COLO668 (cell line): ENCODE measurements around the gene SNED1.

Experiments
- DNase-seq: peaks from one replicate; lab custom pipeline; 2025; ENCODE audit not compliant: unreplicated experiment; lab: John Stamatoyannopoulos, UW

The SNED1 gene

DNA sequence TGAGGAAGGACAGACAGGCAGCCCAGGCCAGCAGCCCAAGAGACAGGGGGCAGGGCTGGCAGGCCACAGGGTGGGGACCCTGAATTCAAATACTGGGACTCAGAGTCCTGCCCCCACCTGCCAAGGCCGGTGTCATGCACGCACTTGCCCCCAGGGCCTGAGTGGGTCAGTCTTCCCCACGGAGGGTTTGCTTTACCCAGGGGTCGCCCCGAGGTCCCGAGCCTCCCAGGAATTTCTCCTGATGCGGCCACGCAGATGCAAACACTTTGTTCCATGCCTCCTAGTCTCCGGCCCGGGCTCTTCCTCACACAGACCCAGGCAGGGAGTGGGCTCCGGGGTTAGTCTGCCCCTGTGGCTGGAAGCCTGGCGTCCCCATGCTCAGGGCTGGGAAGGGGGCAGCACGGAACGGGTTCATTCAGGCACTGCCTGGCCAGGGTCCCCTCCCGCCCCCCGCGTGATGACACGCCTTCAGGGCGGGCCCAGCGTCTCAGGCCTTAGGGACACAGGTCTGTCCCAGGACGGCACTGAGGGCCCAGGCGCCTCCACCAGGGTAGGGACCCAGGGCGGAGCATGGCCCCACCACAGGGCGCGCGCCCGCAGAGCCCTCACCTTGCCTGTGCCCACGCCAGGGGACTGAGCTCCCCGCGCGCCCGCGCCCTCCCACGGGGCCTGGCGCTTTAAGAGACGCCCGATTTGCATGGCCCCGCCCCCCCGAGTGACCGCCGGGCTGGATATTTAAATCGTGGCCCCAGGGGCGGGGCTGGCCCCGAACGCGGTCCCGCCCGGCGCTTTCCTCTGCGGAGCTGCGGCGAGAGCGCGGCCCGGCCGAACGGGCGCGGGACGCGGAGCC lies at the start of gene SNED1:
SNED1 (plus strand) TSS at position 763 of the 850 bp plus-strand sequence. CDS start 220 bp downstream, outside the sequence.
- peak; percentile 85 for DNase-seq

DNA sequence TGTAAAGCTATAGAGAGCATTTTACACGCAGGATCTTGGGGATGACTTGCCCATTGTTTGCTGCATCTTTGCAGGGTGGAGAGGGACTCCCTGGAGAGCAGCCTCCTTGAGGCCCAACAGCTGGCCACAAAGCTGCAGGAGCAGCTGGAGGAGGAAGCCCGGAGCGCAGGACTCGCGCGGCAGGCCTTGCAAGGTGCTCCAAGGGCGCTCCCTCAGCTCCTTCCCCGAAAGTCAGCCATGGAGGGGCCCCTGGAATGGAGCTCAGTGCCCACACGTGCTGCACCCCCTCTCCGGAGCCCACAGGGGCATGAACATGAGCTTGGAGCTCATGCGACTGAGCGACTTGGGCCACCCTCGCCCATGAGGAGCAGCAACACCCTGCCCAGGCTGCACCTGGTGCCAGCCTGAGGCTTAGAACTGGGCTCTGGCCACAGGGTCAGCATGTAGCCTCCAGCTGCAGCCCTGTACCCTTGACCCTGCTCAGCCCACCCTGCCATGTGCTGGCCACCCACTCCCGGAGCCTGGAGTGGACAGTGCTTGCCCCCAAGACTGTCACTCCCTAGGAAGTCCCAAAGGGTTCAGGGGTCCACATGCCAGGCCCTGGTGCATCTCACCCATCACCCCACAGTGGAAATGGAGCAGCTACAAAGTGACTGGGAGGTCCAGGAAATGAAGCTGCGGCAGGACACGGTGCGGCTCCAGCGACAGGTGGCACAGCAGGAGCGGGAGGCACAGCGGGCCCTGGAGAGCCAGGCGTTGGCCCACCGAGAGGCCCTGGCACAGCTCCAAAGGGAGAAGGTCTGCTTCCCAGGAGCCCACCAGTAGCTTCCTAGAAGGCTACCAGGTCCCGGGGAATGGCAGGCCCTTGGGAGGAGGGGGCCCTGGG lies 49.3 kb upstream of the SNED1 start:
- peak; percentile 42 for DNase-seq

DNA sequence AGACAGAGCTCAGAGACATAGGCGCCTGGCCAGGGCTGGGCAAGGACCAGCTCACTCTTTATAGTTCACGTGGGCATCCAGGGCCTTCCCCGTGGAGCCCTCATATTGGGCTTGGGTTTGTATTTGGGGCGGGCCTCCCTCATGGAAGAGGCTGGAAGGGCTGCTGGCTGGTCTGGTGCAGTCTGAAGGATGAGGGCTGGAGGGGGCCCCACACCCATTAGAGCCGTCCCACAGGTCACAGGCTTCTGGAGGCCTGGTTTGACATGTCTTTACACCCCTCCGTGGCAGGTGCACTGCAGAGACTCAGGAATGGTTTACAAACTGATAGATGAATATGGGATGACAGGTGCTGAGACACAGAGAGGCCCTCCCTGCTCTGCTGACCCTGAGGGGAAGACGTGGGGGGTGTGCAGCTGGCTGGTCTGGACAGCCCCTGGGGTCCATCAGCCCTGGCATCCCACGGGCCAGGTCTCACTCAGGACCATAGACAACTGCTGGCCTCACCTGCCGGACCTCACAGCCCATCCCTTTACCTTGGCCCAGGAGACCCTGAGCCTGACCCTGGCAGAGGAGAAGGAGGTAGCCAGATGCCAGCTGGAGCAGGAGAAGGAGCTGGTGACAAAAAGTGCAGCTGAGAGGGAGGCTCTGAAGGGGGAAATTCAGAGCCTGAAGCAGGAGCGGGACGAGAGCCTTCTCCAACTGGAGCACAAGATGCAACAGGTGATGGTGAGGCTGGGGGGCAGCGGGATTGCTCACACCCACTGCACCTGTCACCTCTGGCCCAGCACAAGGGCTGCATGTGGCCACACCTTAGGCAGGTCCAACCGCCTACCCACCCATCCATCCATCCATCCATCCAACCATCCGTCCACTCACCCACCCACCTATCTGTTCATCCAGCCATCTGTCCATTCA lies 48.4 kb upstream of the SNED1 start:
- DNase-seq = no peak

DNA sequence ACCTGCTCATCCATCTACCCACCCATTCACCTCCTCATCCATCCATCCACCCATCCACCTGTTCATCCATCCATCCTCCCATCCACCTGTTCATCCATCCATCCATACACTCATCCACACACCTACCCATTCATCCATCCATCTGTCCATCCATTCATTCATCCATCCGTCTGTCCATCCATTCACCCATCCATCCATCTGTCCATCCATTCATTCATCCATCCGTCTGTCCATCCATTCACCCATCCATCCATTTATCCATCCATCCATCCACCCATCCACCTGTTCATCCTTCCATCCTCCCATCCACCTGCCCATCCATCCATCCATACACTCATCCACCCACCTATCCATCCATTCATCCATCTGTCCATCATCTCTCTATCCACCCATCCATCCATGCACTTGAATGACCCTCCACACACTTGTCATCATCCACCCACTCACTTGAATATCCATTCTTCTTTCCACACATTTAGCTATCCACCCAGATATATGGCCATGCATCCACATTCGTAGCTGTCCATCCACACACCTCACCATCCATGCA lies 47.3 kb upstream of the SNED1 start:
- DNase-seq = no peak

DNA sequence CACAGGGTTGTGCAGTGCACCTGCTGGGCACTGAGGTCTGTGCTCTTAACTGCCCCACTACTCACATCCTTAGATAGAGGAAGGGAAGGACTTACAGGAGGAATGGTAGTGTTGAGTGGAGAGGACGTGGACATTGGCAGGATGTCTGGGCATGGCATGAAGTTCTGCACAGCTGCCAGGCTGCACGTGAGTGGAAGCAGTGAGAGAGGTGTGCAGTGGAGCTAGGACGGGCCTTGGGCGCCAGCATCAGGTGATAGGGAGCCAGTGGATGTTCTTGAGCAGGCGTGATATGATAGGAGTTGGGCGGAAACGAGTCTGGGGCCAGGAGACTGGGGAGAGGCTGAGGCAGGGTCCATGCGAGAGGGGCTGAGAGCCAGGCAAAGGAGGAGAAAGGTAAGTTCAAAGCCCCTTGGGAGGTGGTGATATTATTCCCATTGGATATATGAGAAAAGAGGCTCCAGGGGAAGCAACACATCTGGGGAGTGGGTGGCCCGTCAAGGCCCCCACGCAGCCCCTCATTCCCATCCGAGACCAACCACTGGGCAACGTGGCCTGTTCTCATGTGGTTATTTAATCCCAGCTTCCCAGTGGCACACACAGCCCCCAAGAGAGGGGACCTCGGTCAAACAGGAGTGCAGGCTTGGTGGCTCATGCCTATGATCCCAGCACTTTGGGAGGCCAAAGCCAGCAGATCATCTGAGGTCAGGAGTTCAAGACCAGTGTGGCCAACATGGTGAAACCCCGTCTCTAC lies 45.7 kb upstream of the SNED1 start:
- DNase-seq = no peak

DNA sequence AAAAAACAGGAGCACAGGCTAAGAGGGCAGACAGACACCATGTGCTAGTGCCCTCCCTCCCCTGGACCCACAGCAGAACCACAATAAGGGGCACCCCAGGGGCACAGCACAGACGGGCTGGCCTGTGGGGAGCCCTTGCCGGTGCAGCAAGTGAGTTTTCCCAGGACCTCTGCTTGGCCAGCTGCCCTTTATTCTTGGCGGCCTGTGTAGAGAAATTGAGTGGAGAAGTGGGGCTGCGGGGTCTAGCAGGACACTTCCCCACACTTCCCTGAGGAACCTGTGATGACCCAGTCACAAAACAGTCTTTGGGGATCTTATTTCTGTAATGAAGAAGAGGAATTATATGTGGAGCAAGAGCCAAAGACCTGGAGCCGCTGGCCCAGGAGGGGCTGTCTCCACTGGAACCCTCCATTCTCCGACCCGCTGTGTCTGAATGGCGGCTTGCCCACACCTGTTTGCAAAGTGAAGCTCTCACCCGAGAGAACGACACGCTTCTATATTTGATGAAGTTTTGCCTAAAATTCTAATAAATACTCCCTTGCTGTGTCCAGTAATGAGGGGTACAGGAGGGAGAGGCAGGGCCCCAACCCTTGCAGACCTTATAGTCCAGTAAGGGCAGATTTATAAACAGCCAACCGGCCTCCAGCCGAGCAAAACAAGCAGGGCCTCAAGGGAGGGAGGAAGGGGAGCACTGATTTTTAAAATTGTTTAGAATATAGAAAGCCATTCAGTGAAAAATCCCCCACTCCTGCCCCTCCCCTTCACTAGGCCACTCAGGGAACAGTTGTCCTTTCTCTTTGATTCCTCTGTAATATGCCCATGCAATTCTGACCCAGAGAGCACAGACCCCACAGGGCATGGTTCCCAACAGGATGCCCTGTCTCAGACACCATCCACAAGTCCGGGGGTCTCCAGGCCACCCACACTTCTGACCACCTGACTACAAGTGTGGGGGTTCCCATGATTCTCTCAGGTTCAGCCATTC lies 44.7 kb upstream of the SNED1 start:
- no peak for DNase-seq

DNA sequence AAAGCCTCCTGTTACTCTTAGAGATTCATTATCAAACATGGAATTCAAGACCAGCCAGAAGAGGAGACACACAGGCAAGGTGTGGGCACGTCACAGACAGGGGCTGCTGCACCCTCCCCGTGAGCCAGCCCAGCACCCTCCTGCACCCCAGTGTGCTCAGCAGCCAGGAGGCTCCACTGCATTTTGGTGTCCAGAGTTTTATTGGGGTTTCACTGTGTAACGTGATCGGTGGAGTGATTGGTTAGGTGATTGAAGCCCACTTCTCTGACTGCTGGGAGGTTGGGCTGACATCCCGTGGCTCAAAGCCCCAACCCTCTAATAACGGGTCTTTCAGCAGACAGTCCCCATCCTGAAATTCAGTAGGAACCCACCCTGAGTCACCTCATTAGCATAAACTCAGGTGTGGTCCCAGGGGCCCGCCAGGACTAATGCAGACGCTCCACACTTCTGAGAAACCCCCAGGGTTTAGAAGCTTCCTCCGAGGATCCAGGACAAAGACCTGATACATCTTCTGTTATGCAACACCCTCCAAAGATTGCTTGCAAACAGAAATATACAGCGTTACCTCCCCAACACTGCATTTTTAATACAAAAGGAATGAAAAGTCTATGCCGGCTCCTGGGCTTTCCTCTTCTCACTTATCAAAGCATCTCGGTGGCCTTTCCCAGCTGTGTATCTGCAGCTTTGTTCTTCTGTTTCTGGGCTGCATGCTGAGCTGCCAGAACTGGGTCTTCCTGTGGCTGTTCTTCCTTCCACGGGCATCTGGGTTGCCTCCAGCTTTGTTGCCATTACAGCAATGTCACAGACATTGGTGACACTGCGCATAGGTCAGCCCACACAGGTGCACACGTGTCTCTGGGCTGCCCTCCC lies 43.7 kb upstream of the SNED1 start:
- no peak for DNase-seq

DNA sequence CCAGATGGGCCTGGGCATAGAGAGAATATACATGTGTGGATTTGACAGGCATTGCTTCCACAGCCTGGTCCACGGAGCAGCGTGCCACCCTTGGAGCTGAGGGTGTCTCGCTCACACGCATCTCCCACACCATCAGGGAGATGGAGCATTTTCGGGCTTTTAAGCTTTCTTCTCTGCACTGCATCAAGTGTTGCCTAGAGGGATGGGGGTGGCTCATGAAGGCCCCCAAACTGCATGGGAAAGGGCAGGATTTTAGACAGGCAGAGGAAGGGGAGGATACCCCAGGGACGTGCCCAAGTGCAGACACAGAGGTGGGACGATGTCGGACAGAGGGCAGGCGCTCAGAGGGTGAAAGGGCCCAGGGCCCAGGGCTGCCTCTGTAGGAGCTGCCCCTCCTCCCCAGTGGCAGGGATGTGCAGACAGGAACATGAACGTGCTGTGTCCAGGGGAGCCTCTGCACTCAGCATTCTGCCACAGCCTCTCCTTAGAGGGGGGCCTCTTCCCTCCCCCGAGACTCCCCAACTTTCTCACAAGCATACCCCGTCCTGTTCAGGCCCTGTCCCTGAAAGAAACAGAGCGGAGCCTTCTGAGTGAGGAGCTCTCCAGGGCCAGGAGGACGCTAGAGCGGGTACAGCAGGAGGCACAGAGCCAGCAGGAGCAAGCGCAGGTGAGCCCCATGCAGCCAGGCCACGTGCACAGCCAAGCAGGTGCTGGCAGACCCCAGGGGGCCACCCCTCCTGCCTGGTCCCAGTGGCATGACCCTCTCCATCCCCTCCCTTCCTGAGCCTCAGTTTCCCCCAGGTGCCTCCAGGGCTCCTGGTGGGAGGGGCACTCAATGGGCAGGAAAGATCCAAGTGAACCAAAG lies 42.9 kb upstream of the SNED1 start:
- DNase-seq = no peak

DNA sequence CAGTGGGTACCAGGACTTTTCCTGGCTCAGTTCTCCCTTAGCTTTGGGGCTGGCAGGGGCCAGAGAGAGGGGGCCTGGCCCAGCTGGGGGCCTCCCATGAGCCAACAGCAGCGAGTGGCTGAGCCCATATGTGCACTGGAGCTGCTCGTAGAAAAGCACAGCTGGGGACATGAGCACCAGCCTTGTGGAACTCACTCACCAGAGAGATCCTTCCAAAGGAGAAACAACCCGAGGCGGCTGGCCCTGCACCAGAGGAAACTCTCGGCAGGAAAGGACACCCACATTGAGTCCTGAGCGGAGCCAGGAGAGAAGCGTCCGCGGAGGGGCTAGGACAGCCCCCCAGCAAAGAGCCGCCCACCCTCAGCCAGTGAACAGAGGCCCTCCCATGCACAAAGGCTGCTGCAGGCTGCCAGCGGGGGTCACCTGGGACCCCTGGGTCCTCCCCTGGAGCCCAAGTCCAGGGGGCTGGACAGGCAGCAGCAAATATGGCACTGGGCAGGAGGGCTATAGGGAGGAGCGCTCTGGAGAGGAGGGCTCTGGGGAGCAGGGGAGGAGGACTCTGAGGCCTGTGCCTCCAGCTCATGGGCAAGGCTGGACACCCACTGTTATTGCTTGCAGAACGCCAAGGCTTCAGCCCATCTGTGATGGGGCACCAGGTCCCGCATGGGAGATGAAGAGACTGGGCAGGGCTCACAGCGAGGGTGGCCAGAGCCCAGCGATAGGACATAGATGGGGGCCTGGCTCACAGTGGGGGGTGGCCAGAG lies 42.1 kb upstream of the SNED1 start:
- no peak for DNase-seq

DNA sequence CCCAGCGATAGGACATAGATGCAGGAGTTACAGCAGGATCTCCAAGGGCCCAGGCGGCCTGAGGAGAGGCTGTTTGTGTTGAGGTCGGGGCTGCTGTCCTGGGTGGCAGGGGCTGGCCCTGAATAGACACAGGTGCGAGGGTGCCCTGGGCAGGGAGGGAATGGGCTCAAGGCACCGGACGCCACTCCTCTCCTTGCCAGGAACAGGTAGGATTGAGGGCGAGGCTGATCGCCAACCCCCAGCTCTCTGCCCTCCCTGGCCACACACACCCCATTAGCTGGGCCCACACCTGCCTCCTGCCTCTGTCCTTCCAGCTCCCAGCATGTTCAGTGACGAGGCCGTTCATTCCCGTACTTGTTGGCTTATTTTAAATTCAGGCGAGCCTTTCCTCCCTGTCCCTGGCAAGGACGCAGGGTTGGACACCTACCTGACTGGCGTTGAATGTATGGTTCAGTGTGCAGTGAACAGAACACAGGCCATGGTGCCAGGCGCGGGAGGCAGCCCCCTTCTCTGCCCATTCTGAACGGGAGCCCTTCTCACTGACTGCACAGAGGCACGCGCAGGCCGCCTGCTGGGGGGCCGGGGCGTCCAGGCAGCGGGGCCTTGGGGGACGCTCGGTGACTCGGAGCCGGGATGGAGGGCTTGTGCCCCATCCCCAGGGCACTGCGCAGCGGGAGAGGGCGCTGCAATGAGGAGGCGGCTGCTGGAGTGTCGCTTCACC lies 41.3 kb upstream of the SNED1 start:
- no peak for DNase-seq

DNA sequence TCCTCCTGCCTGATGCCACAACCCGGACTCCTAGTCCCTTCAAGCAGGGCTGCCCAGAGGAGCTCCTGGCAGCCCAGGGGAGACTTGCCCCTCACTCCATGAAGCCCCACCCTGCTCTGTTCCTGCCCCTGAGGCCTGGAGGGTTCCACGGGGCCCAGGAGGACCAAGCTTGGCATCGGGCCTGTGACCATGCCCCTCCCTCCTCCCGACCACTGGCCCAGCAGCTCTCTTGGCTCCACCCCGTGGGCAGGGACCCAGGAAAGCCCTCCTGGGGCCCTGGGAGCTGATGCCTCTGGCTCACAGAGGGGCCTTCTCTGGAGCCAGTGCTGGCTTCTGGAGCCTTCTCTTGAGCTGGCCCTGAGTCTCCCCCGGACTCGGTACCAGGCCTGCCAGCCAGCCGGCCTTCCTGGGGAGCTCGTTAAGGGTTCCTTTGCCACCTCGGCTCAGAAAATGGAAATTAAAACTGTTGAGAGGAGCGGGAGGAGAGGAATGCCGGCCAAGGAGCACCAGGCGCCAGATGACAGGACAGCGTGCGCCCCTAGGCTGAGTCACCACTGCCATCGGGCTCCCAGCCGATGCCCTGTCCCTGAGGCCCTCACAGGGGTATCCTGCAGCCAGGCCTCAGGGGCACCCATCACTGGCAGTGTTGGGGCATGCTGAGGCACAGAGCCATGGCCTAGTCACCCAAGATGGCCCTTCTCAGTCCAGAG lies 40.6 kb upstream of the SNED1 start:
- no peak for DNase-seq

DNA sequence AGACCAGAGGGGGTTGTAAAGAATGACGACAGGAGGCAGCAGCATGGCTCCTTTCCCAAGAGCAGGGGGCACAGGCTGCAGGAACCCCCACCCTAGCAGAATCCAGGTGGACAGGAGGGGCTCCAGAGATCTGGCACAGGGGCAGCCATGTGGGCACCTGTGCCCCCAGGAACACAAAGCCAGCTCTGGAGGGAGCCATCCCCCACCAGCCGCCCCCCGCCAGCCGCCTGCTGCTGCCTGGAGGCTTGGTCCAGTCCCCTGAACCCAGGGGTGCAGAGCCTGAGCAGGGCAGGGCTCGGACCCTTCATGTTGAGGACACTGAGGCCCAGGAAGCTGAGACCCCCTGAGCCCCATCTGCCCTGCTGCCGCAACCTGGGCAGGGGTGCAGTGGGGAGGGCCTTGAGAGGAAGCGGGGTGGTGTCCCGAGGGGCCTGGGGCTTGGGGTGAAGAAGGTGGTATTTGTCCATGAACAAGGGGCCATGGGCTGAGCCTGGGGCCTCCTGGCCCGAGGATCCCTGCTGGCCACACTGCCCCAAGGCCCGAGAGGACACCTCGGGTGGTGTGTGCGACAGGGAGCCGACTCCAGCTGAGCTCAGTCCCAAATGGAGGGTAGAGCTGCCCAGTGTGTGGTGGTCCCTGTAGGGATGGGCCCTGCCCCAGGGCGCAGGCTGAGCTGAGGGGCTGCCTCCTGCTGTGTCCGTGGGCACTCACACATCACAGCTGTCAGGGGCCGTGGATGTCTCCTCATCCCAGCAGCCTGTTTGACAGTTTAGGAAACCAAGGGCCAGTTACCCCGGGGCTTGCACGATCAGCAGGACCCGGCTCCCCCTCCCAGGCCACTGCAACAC lies 39.8 kb upstream of the SNED1 start:
- DNase-seq = no peak

DNA sequence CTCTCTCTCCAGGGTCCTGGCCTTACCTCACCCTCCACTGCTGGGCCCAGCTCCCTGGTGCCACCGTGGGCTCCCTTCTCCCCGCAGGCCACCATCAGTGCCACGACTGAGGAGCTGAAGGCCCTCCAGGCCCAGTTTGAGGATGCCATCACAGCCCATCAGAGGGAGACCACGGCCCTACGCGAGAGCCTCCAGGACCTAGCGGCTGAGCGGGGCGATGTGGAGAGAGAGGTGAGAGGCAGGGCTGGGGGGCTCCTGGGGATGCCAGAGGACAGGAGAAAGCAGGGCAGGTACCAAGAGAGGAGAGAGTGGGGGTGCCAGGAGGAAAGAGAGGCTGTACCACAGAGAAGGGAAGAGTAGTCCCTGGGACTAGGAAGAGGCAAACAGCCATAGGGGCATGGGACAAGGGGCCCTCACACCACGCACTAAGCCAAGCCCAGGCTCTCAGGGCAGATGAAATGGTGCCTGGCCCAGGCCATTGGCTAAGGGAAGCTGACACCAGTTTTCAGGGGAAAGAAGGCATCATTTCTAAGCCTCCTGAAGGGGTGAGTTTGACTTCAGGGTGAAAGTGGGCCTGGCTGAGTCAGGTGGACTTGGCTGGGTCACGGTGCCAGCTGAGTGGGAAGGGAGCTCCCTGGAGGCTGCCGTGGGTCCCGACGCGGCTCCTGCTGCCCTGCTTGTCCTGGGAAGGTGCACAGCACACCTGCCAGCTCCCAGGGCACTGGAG lies 39.0 kb upstream of the SNED1 start:
- DNase-seq = peak; percentile 16
